ENCODE measurements around the gene SLC6A16.
"Not testable (repeated sequence)": the region's sequence is repeated elsewhere in the genome, so short reads cannot be mapped to it uniquely, and the experiment has no call there.

Gene SLC6A16

GRCh38 chr19:49271080-49271753, 53.8 kb downstream of the SLC6A16 start:
- no peak for DNase-seq (ENCODE audit: low read depth)

DNA sequence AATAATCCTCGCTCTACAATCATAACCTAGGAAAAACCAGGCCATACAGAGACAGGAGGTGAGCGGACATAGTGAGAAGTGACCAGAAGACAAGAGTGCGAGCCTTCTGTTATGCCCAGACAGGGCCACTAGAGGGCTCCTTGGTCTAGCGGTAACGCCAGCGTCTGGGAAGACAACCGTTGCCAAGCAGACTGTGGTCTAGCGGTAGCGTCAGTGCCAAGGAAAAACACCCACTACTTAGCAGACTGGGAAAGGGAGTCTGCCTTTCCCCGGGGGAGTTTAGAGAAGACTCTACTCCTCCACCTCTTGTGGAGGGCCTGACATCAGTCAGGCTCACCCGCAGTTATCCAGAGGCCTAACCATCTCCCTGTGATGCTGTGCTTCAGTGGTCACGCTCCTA, 58.6 kb downstream of the SLC6A16 start:
- not testable (repeated sequence) for DNase-seq (ENCODE audit: low read depth)

DNA sequence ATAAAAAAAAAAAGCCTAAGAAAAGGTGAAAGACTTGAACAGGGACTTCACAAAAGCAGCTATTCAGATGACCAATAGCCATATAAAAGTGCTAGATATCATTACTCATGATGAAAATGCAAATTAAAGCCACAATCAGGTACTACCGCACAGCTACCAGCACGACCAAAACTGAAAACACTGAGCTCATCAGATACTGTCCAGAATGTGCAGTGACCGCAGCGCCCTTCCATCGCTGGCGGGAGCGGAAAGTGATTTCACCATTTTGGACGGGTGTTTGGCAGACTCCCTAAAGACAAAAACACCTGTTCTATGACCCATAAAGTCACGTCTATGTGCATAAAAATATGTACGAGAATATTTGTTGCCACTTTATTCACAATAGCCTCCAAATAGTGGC, 60.7 kb downstream of the SLC6A16 start:
- DNase-seq (ENCODE audit: low read depth), result no peak

DNA sequence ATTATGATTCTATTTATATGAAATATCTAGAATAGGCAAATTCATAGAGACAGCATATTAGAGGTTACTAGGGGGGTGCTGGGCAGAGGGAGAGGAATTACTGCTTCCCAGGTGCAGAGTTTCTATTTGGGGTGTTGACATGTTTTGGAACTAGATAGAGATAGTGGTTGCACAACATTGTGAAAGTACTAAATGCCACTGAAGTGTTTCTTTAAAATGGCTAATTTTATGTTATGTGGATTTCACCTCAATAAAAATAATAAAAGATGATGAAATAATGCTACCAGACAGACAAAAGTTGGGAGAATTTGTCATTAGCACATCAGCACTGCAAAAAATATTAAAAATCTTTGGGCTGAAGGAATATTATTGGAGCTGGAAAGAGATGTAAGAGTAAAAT, 63.4 kb downstream of the SLC6A16 start:
- DNase-seq (ENCODE audit: low read depth), result no peak

DNA sequence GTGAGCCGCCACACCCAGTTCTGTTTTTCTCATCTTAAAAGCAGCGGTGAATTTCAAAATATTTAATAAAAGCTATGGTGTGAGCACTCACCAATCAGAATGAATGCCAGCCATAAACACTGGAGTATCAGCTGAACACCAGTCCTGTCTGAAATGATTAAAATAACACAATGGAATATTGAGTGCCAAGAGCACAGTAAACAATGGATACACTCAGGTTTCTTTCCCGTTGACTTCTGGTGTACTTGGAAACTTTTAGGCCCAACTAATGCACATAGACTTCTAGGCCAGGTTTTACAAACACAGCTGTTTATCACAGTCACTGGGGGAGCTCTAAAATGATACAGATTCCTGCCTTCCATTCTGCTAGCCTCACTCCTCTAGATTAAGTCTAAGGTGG, 68.3 kb downstream of the SLC6A16 start:
- no peak for DNase-seq (ENCODE audit: low read depth)

DNA sequence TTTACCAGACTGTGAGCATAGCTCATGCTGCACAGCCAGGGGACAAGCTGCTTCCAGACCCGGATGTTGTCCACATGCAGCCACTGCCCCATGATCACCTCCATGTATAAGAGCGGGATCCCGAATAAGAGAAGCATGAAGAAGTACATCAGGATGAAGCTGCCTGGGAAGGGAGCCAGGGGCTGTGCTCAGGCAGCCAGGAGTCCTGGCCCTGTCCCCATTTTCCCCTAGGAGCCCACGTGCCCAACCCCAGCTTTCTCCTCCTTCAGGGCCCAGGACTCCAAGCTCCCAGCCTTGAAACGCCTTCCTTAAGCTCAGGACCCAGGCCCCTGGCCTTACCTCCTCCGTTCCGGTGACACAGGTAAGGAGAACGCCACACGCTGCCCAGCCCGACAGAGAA, 69.3 kb downstream of the SLC6A16 start:
- no peak for DNase-seq (ENCODE audit: low read depth)

DNA sequence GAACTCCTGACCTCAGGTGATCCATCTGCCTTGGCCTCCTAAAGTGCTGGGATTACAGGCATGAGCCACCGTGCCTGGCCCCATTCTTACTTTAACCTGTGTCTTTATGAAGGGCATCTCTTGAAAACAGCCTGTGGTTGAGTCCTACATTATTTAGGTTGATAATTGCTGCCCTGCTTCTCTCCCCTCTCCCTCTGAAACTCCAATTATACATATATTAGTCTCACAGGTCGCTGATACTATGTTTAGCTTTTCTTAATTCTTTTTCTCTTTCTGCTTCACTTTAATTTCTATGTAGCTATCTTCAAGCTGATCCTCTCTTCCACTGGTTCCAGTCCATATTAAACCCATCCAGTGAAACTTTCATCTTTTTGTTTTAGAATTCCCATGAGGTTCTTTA, 75.1 kb downstream of the SLC6A16 start:
- DNase-seq (ENCODE audit: low read depth), result no peak

- DNase-seq (ENCODE audit: low read depth), result no peak
These were observed 77.3 kb downstream of the SLC6A16 start for GRCh38 chr19:49247676-49248075.

DNA sequence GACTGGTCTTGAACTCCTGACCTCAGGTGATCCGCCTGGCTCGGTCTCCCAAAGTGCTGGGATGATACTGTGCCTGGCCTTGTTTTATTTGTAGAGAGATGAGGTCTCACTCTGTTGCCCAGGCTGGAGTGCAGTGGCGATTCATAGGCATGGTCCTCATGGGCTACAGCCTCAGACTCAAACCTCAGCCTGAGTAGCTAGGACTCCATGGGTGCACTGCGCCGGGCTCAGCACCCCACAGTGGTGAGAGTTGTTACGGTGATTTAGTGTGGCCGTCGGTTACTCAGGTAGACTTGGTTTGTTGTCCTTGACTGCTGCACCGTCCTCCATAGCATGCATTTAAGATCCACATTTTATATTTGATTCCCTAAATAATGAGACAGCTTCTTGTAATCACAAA, 80.7 kb downstream of the SLC6A16 start:
- no peak for DNase-seq (ENCODE audit: low read depth)

- no peak for DNase-seq (ENCODE audit: low read depth)
These were observed 81.3 kb downstream of the SLC6A16 start for GRCh38 chr19:49243726-49244125.

DNA sequence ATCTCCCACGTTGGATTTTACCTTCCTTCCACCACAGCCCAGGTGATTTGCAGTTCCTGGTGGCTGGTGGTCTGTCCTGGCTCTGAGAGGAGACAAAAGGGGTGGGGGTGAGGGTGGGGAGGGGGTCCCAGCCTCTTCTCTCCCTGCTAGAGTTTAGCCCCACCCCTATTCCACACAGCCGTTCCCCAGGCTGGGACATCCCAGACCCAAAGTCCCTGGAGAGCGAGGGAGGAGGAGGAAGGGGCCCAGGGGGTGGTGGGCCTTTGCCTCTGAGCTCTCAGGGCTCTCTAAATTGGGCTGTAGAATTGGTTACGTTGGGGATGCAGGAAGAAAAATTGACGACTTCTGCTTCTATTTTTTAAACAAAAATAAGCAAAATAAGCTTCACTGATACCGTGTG, 81.9 kb downstream of the SLC6A16 start:
- no peak for DNase-seq (ENCODE audit: low read depth)

DNA sequence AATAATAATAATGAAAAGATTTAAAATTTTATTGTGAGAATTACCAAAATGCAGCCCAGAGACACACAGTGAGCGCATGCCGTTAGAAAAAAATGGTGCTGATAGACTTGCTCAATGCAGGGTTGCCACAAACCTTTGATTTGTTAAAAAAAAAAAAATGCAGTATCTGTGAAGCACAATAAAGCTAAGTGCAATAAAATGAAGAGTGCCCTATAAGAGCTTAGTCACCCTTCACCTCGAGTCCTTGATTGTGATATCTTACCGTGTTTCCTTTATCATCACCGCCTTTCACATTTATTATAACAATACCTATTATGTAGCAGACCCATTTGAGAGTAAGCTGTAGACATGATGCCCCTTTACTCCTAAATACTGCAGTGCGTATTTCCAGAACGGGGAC, 83.2 kb downstream of the SLC6A16 start:
- DNase-seq (ENCODE audit: low read depth), result no peak
